ENCODE results near the gene NME5. TPM values are rescaled to one million over a fixed set of nuclear protein-coding genes. Genes with fewer than 3 reads are reported as not detected.

The NME5 gene
- polyA plus RNA-seq, 1 donor from 2014 or later, result 17.0 TPM

GRCh38 chr5:138111181-138111580, 28.0 kb downstream of the NME5 start:
- no peak for TF ChIP-seq EP300 (conservative IDR thresholded peaks at IDR 0.05; ENCODE audit: poor library complexity, severe bottlenecking)
- no peak for TF ChIP-seq MXI1 (conservative IDR thresholded peaks at IDR 0.05; ENCODE audit: poor library complexity, severe bottlenecking)
- TF ChIP-seq, protein P1, sequence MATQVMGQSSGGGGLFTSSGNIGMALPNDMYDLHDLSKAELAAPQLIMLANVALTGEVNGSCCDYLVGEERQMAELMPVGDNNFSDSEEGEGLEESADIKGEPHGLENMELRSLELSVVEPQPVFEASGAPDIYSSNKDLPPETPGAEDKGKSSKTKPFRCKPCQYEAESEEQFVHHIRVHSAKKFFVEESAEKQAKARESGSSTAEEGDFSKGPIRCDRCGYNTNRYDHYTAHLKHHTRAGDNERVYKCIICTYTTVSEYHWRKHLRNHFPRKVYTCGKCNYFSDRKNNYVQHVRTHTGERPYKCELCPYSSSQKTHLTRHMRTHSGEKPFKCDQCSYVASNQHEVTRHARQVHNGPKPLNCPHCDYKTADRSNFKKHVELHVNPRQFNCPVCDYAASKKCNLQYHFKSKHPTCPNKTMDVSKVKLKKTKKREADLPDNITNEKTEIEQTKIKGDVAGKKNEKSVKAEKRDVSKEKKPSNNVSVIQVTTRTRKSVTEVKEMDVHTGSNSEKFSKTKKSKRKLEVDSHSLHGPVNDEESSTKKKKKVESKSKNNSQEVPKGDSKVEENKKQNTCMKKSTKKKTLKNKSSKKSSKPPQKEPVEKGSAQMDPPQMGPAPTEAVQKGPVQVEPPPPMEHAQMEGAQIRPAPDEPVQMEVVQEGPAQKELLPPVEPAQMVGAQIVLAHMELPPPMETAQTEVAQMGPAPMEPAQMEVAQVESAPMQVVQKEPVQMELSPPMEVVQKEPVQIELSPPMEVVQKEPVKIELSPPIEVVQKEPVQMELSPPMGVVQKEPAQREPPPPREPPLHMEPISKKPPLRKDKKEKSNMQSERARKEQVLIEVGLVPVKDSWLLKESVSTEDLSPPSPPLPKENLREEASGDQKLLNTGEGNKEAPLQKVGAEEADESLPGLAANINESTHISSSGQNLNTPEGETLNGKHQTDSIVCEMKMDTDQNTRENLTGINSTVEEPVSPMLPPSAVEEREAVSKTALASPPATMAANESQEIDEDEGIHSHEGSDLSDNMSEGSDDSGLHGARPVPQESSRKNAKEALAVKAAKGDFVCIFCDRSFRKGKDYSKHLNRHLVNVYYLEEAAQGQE (IDR thresholded peaks at IDR 0.05; ENCODE audit: borderline replicate concordance), result no peak
- TF ChIP-seq EZH2 (IDR thresholded peaks at IDR 0.05; ENCODE audit: borderline replicate concordance, insufficient read depth, low read length, poor library complexity, severe bottlenecking), result no peak
- no peak for TF ChIP-seq RAD21 (conservative IDR thresholded peaks at IDR 0.05)
- no peak for TF ChIP-seq TAF1 (IDR thresholded peaks at IDR 0.05; ENCODE audit: low read depth)
- TF ChIP-seq POLR2AphosphoS5 (IDR thresholded peaks at IDR 0.05), result no peak
- Histone ChIP-seq H3F3A (ENCODE audit: insufficient read depth, low read length, poor library complexity, severe bottlenecking) (no peaks in the 10 kb centered on the region), H3K4me3 (ENCODE audit: low read length) (no peak overlapping the region)

GRCh38 chr5:138110266-138110963, 28.8 kb downstream of the NME5 start:
- H3K9ac ChIP-seq (ENCODE audit: low read length), result no peak overlapping the region
- no peak overlapping the region for H2AFZ ChIP-seq (ENCODE audit: low read depth, low read length)
- no peaks in the 10 kb centered on the region for H3F3A ChIP-seq (ENCODE audit: insufficient read depth, low read length, poor library complexity, severe bottlenecking)
- no peaks in the 10 kb centered on the region for H3K36me3 ChIP-seq (ENCODE audit: insufficient read depth, low read length)
- H3K9me3 ChIP-seq (ENCODE audit: low read length), result no peaks in the 10 kb centered on the region
- no peaks in the 10 kb centered on the region for H3K27me3 ChIP-seq (ENCODE audit: insufficient read depth, low read depth, low read length)
- no peaks in the 10 kb centered on the region for H4K20me1 ChIP-seq (ENCODE audit: insufficient read depth)
- H3K4me3 ChIP-seq (ENCODE audit: low read length), result no peak overlapping the region
- H3K4me2 ChIP-seq (ENCODE audit: low read length), result no peak overlapping the region
- TF ChIP-seq, protein P1 (IDR thresholded peaks at IDR 0.05; ENCODE audit: borderline replicate concordance), result no peak
- TF ChIP-seq EZH2 (IDR thresholded peaks at IDR 0.05; ENCODE audit: borderline replicate concordance, insufficient read depth, low read length, poor library complexity, severe bottlenecking) (no peak), RAD21 (conservative IDR thresholded peaks at IDR 0.05) (no peak), POLR2AphosphoS5 (IDR thresholded peaks at IDR 0.05) (no peak), MXI1 (conservative IDR thresholded peaks at IDR 0.05; ENCODE audit: poor library complexity, severe bottlenecking) (no peak), EP300 (conservative IDR thresholded peaks at IDR 0.05; ENCODE audit: poor library complexity, severe bottlenecking) (no peak), TAF1 (IDR thresholded peaks at IDR 0.05; ENCODE audit: low read depth) (no peak)
- H3K9me2 ChIP-seq (ENCODE audit: insufficient read depth, low read length), result no peaks in the 10 kb centered on the region
- H3K27ac ChIP-seq (ENCODE audit: low read length), result no peak overlapping the region
- H3K79me2 ChIP-seq (replicated peaks; ENCODE audit: insufficient read depth, low read length), result no peaks in the 10 kb centered on the region

More at GRCh38 chr5:138111181-138111580, 28.0 kb downstream of the NME5 start:
- Histone ChIP-seq H2AFZ (ENCODE audit: low read depth, low read length) (no peak overlapping the region), H3K79me2 (replicated peaks; ENCODE audit: insufficient read depth, low read length) (no peaks in the 10 kb centered on the region), H3K9me3 (ENCODE audit: low read length) (no peaks in the 10 kb centered on the region), H3K27me3 (ENCODE audit: insufficient read depth, low read depth, low read length) (no peaks in the 10 kb centered on the region), H3K4me2 (ENCODE audit: low read length) (no peak overlapping the region), H3K9ac (ENCODE audit: low read length) (no peak overlapping the region), H4K20me1 (ENCODE audit: insufficient read depth) (no peaks in the 10 kb centered on the region), H3K36me3 (ENCODE audit: insufficient read depth, low read length) (no peaks in the 10 kb centered on the region), H3K27ac (ENCODE audit: low read length) (no peak overlapping the region), H3K9me2 (ENCODE audit: insufficient read depth, low read length) (no peaks in the 10 kb centered on the region)
